CD14-positive monocyte (primary cell): ENCODE measurements around the gene EYS. TPM values are rescaled to one million over a fixed set of nuclear protein-coding genes. Genes with fewer than 3 reads are reported as not detected.

Source experiments
- DNase-seq, 3 donors: peaks; one replicate each; pipeline ENCODE4 v3.0.0-alpha.2; 2011 to 2022
- H2AFZ ChIP-seq: 2 replicates; pipeline ENCODE4 v1.6.0; 2012; ENCODE audit warnings: mild to moderate bottlenecking, low read depth, low read length, inconsistent platforms; ENCODE audit not compliant: insufficient read depth, poor library complexity, severe bottlenecking
- H3K27ac ChIP-seq, 2 donors: 1 replicate in 1 of 2; 2 replicates in 1 of 2; pipeline ENCODE4 v1.5.1; 2012 to 2013; ENCODE audit warnings: low read length in 2 of 2, control low read depth in 1 of 2, inconsistent platforms in 1 of 2, low read depth in 1 of 2, mild to moderate bottlenecking in 1 of 2
- H3K27me3 ChIP-seq, 2 donors: one replicate each; pipeline versions ENCODE4 v1.6.0 to v1.6.1; 2011 to 2013; ENCODE audit warnings: low read length in 2 of 2; ENCODE audit not compliant: control insufficient read depth in 2 of 2, insufficient read depth in 2 of 2
- H3K36me3 ChIP-seq, 2 donors: replicated peaks in 1 of 2; 1 replicate in 1 of 2; 2 replicates in 1 of 2; pipeline versions ENCODE4 v1.5.1 to v1.6.1; 2012 to 2013; ENCODE audit warnings: low read length in 2 of 2, control low read depth in 1 of 2, inconsistent platforms in 1 of 2, mild to moderate bottlenecking in 1 of 2; ENCODE audit not compliant: insufficient read depth in 2 of 2, control insufficient read depth in 1 of 2
- H3K4me1 ChIP-seq, 2 donors: 1 replicate in 1 of 2; 2 replicates in 1 of 2; pipeline versions ENCODE4 v1.5.1 to v1.6.1; 2012 to 2013; ENCODE audit warnings: low read length in 2 of 2, control low read depth in 1 of 2, inconsistent platforms in 1 of 2, mild to moderate bottlenecking in 1 of 2, moderate library complexity in 1 of 2; ENCODE audit not compliant: insufficient read depth in 2 of 2, control insufficient read depth in 1 of 2
- H3K4me2 ChIP-seq: replicated peaks from 2 replicates; pipeline ENCODE3; 2012; ENCODE audit warnings: low read length, moderate library complexity, mild to moderate bottlenecking; ENCODE audit not compliant: poor library complexity, severe bottlenecking; ENCODE audit errors: extremely low read depth
- H3K4me3 ChIP-seq, 3 experiments: fragments of 200-600 bp in 1 of 3; sonication (generic) in 1 of 3; replicated peaks in 1 of 3; 1 replicate in 2 of 3; 2 replicates in 1 of 3; pipeline ENCODE4 v1.5.1; 2011 to 2013; ENCODE audit warnings: low read length in 3 of 3, mild to moderate bottlenecking in 3 of 3, control low read depth in 2 of 3, low read depth in 2 of 3, inconsistent platforms in 1 of 3, moderate library complexity in 1 of 3
- H3K79me2 ChIP-seq: 2 replicates; pipeline ENCODE4 v1.6.0; 2012; ENCODE audit warnings: mild to moderate bottlenecking, control low read depth, inconsistent platforms, low read length, moderate library complexity; ENCODE audit not compliant: insufficient read depth
- H3K9ac ChIP-seq: 2 replicates; pipeline ENCODE4 v1.6.0; 2017; ENCODE audit warnings: low read length, mild to moderate bottlenecking; ENCODE audit not compliant: insufficient read depth, poor library complexity, severe bottlenecking
- H3K9me3 ChIP-seq, 2 donors: replicated peaks in 1 of 2; 1 replicate in 1 of 2; 2 replicates in 1 of 2; pipeline versions ENCODE4 v1.5.1 to v1.6.1; 2012 to 2013; ENCODE audit warnings: low read length in 2 of 2, control low read depth in 1 of 2; ENCODE audit not compliant: control insufficient read depth in 1 of 2, insufficient read depth in 1 of 2
- H4K20me1 ChIP-seq: 2 replicates; pipeline ENCODE4 v1.6.0; 2012; ENCODE audit warnings: mild to moderate bottlenecking, low read length, control low read depth, moderate library complexity; ENCODE audit not compliant: insufficient read depth
- H3K27ac Mint-ChIP-seq, 7 donors: one replicate each; pipeline ENCODE4 v1.8.0; 2020; ENCODE audit warnings: mild to moderate bottlenecking in 7 of 7, mixed read lengths in 7 of 7, moderate library complexity in 6 of 7, inconsistent platforms in 2 of 7
- H3K27me3 Mint-ChIP-seq, 3 donors: one replicate each; pipeline ENCODE4 v1.8.0; 2021 to 2022; ENCODE audit warnings: low read depth in 3 of 3, mild to moderate bottlenecking in 3 of 3, mixed read lengths in 3 of 3, moderate library complexity in 3 of 3, inconsistent platforms in 1 of 3
- H3K36me3 Mint-ChIP-seq, 2 donors: one replicate each; pipeline ENCODE4 v1.8.0; 2020; ENCODE audit warnings: mixed read lengths in 2 of 2, inconsistent platforms in 1 of 2, mild to moderate bottlenecking in 1 of 2
- H3K4me1 Mint-ChIP-seq: one replicate; pipeline ENCODE4 v1.8.0; 2020; ENCODE audit warnings: mild to moderate bottlenecking, mixed read lengths
- H3K4me3 Mint-ChIP-seq, 2 donors: one replicate each; pipeline ENCODE4 v1.8.0; 2020; ENCODE audit warnings: mild to moderate bottlenecking in 2 of 2, mixed read lengths in 2 of 2, moderate library complexity in 1 of 2
- H3K9me3 Mint-ChIP-seq, 7 donors: one replicate each; pipeline ENCODE4 v1.8.0; 2020 to 2022; ENCODE audit warnings: mixed read lengths in 7 of 7, mild to moderate bottlenecking in 6 of 7, moderate library complexity in 6 of 7, inconsistent platforms in 2 of 7
- CTCF ChIP-seq: fragments of 200-600 bp; IDR thresholded peaks from one replicate; pipeline ENCODE4 v1.8.0; 2022; ENCODE audit warnings: antibody characterized with exemption, mild to moderate bottlenecking
- WGBS: methylation state at CpG from one replicate; pipeline ENCODE4 v1.1.5; 2013; ENCODE audit warnings: missing lambda C conversion rate; ENCODE audit not compliant: insufficient coverage; 5-methylcytosine and 5-hydroxymethylcytosine counted together
- intact Hi-C, 2 donors: fragments of 100-400 bp; cut with micrococcal nuclease; formaldehyde crosslinking; loops; one replicate each; pipeline versions ENCODE4 v1.15.0 to v1.15.1; 2023
- polyA plus RNA-seq, 3 donors: library from polyadenylated mRNA; depleted of rRNA in 1 of 3; unstranded in 2 of 3; stranded (reverse) in 1 of 3; fragments of 300-500 nt in 2 of 3; fragments of >200 nt in 1 of 3; fragmentation: Illumina TruSeq in 2 of 3; gene quantifications; 1 replicate in 2 of 3; 2 replicates in 1 of 3; pipeline ENCODE4 v1.2.3, GENCODE V29; 2012 to 2021

Gene EYS
- polyA plus RNA-seq, 3 donors: 0.01 to 0.03 TPM; not detected in 1

- no peak overlapping the region for H3K27ac ChIP-seq
- no peaks in the 10 kb centered on the region for H3K27me3 ChIP-seq
- TF ChIP-seq CTCF: no peak
- H2AFZ ChIP-seq: no peak overlapping the region
- no peak for DNase-seq
- no peaks in the 10 kb centered on the region for H4K20me1 ChIP-seq
- Mint-ChIP-seq H3K27me3 (no peaks in the 10 kb centered on the region), H3K4me3 (no peak overlapping the region), H3K36me3 (no peaks in the 10 kb centered on the region), H3K27ac (no peak overlapping the region), H3K4me1 (no peaks in the 10 kb centered on the region), H3K9me3 (no peaks in the 10 kb centered on the region)
- no peak overlapping the region for H3K9ac ChIP-seq
- H3K36me3 ChIP-seq: no peaks in the 10 kb centered on the region
- H3K79me2 ChIP-seq: no peaks in the 10 kb centered on the region
- WGBS: no CpG with 5 or more reads among the region's 1 CpG
- H3K9me3 ChIP-seq: no peaks in the 10 kb centered on the region
- no peak overlapping the region for H3K4me3 ChIP-seq
- H3K4me1 ChIP-seq: no peaks in the 10 kb centered on the region
- intact Hi-C loops: no loop called here
- no peak overlapping the region for H3K4me2 ChIP-seq
Measured at GRCh38 chr6:63926258-63926780, 1780.7 kb downstream of the EYS start.

- intact Hi-C loops: loop anchor here in 1 of 2 donors (5.0 kb wide), 1 partner anchor 409 kb away; no protein-coding TSS in a partner anchor
- Histone ChIP-seq H4K20me1 (no peaks in the 10 kb centered on the region), H3K27me3 (no peaks in the 10 kb centered on the region), H3K36me3 (no peaks in the 10 kb centered on the region), H3K4me2 (no peak overlapping the region), H3K79me2 (no peaks in the 10 kb centered on the region), H2AFZ (no peak overlapping the region), H3K27ac (no peak overlapping the region), H3K9me3 (no peaks in the 10 kb centered on the region), H3K4me3 (no peak overlapping the region), H3K4me1 (peaks cover 0 to 3% of the 10 kb centered on the region in 2 donors), H3K9ac (no peak overlapping the region)
- peak; percentile 1 to 45 (median 10) for DNase-seq
- no peak overlapping the region for H3K4me3 Mint-ChIP-seq
- TF ChIP-seq CTCF: peak; percentile 72
- H3K4me1 Mint-ChIP-seq: peaks cover 15% of the 10 kb centered on the region
- H3K27ac Mint-ChIP-seq: no peak overlapping the region
- no CpG with 5 or more reads among the region's 6 CpGs for WGBS
- no peaks in the 10 kb centered on the region for H3K27me3 Mint-ChIP-seq
- no peaks in the 10 kb centered on the region for H3K36me3 Mint-ChIP-seq
- H3K9me3 Mint-ChIP-seq: no peaks in the 10 kb centered on the region
Measured at GRCh38 chr6:63923139-63923739, 1783.8 kb downstream of the EYS start.
